ENCODE measurements around the gene PLXND1. TPM values are rescaled to one million over a fixed set of nuclear protein-coding genes. Genes with fewer than 3 reads are reported as not detected.

The PLXND1 gene
- total and polyA plus RNA-seq, 9 donors, result 21.6 to 120 (median 57.1) TPM

- Histone ChIP-seq H3K27me3 (no peaks in the 10 kb centered on the region), H3K27ac (peak overlapping the region; percentile 30 to 74), H3K4me1 (ENCODE audit: insufficient read depth) (peaks cover 47% of the 10 kb centered on the region), H3K36me3 (no peaks in the 10 kb centered on the region), H3K9me3 (no peaks in the 10 kb centered on the region), H3K4me3 (no peak overlapping the region)
- intact Hi-C loops (cut with DNase I), result loop anchor here in 1 of 4 donors (5.0 kb wide), 1 partner anchor 35 kb away; no protein-coding TSS in a partner anchor
- DNase-seq, result peak in 2 of 5 donors; percentile 49 to 64
- WGBS, 3 donors, result 36 to 58% (median 47%) methylated on average over 31 of the region's 31 CpGs
- TF ChIP-seq CTCF (IDR thresholded peaks at IDR 0.05), result no peak
Measured at GRCh38 chr3:129597087-129597999, 9.1 kb downstream of the PLXND1 start.

- no peaks in the 10 kb centered on the region for H3K27me3 ChIP-seq
- peaks cover 53% of the 10 kb centered on the region for H3K4me1 ChIP-seq (ENCODE audit: insufficient read depth)
- no peak for TF ChIP-seq CTCF (IDR thresholded peaks at IDR 0.05)
- TF ChIP-seq POLR2A (IDR thresholded peaks at IDR 0.05), result no peak
- no peak for TF ChIP-seq EP300 (IDR thresholded peaks at IDR 0.05)
- H3K36me3 ChIP-seq, result no peaks in the 10 kb centered on the region
- intact Hi-C loops (cut with DNase I), result loop anchor here in 1 of 4 donors (5.0 kb wide), 1 partner anchor 34 kb away; no protein-coding TSS in a partner anchor
- H3K27ac ChIP-seq, result peak overlapping the region; percentile 30 to 74
- no peaks in the 10 kb centered on the region for H3K9me3 ChIP-seq
- 18 to 22% (median 19%) methylated on average over 26 to 27 of the region's 27 CpGs for WGBS, 3 donors
- DNase-seq, result peak; percentile 87 to 93 (median 89)
- no peak overlapping the region for H3K4me3 ChIP-seq
Measured at GRCh38 chr3:129596194-129597086, 10.0 kb downstream of the PLXND1 start.

GRCh38 chr3:129595544-129596193 lies 10.8 kb downstream of the PLXND1 start:
- WGBS, 3 donors, result 41 to 54% (median 51%) methylated on average over 10 of the region's 10 CpGs
- H3K4me1 ChIP-seq (ENCODE audit: insufficient read depth), result peaks cover 53% of the 10 kb centered on the region
- peak overlapping the region; percentile 58 to 74 for H3K27ac ChIP-seq
- no peak overlapping the region for H3K4me3 ChIP-seq
- peak in 1 of 5 donors; percentile 49 for DNase-seq
- no peaks in the 10 kb centered on the region for H3K36me3 ChIP-seq
- no peaks in the 10 kb centered on the region for H3K9me3 ChIP-seq
- intact Hi-C loops (cut with DNase I), result loop anchor here in 1 of 4 donors (5.0 kb wide), 1 partner anchor 33 kb away; no protein-coding TSS in a partner anchor
- TF ChIP-seq CTCF (IDR thresholded peaks at IDR 0.05) (no peak), EP300 (IDR thresholded peaks at IDR 0.05) (no peak), POLR2A (IDR thresholded peaks at IDR 0.05) (no peak)
- no peaks in the 10 kb centered on the region for H3K27me3 ChIP-seq
